ENCODE results near the gene OTULIN.

Gene OTULIN

DNA sequence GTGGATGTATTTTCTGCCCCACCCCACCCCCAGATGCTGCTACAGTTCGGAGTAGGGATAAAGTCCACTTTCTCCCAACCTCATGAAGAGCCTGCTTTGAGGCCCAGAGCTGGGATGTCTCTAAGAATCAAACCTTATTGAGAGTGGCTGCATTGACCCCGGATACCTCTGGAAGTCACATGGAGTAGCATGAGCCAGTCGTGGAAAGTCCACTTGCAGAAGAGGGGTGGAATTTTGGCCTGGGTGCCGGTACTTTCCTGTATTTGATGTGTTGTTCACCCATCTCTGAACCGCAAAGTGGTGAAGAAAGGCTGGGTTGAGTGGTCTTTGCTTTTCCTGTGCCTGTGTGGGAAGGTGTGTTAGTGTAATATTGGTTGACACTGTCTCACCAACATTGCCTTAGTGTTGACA lies 3.7 kb downstream of the OTULIN start:
- no peak for DNase-seq (ENCODE audit: low read depth)

DNA sequence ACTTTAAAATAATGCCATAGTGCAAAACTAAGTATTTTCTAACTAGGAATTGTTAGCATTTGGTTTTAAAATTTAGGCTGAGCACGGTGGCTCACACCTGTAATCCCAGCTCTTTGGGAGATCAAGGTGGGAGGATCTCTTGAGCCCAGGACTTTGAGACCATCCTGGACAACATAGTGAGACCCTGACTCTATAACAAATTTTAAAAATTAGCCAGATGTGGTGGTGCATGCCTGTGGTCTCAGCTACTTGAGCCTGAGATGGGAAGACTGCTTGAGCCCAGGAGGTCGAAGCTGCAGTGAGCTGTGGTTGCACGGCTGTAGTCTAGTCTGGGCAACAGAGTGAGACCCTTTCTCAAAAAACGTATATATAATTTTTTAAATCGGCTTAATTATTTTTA lies 4.9 kb downstream of the OTULIN start:
- DNase-seq (ENCODE audit: low read depth): no peak

DNA sequence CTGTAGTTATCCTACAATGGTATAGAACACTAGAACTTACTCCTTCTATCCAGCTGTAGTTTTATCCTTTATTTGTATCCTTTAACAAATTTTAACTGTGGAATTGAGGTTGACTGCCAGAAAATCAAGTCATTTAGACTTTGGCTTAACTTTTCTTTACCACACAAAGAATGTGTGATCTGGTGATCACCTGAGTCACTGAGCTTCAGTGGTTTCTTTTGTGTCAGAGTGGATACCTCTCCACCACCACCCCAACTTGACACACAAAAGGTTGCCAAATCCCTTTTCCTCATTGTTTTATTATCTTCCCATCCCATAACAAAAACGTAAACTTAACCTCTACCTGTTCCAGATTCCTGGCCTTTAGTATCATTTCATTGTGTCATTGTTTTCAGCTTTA lies 5.5 kb downstream of the OTULIN start:
- no peak for DNase-seq (ENCODE audit: low read depth)

DNA sequence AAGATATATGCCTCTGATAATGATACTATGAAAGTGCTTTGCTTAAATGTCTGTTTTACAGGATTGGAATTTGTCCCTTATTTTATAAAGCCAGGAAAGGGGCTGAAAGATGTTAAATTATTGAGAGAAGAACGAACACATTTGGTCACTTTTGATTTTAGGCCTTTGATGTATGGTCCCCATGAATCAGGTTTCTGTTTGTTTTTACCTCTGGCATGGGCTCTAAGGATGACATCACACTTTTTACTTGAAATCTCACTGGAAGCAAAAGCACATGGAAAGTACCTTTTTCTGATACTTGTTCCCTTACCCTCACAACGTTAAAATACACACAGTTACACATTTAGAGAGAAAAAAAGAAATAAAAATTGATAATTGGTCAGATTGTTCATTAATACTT lies 6.9 kb downstream of the OTULIN start:
- DNase-seq (ENCODE audit: low read depth): no peak

DNA sequence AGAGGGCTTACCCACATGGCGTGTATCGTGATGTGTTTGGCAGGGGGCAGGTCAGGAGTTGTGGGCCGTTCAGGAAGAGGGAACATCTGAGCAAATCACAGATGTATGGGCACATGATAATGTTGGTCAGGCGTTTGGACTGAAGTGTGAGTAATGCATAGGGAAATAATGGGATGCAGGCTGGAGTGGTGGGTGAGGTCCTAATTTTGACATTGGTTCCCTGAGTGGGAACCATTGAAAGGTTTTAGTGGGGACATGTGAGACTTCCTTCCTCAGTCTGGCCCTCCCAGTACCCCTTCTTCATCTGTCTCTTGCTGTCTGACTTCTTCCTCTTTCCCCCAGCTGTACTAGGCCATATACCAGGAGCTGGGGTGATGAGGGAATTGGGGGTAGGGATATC lies 7.6 kb downstream of the OTULIN start:
- no peak for DNase-seq (ENCODE audit: low read depth)

GRCh38 chr5:14672484-14673394 lies 8.2 kb downstream of the OTULIN start:
- no peak for DNase-seq (ENCODE audit: low read depth)

GRCh38 chr5:14673443-14673842 lies 8.9 kb downstream of the OTULIN start:
- DNase-seq (ENCODE audit: low read depth): no peak

GRCh38 chr5:14674983-14675854 lies 10.7 kb downstream of the OTULIN start:
- no peak for DNase-seq (ENCODE audit: low read depth)

- no peak for DNase-seq (ENCODE audit: low read depth)
Observed at GRCh38 chr5:14675865-14676300, 11.4 kb downstream of the OTULIN start.

DNA sequence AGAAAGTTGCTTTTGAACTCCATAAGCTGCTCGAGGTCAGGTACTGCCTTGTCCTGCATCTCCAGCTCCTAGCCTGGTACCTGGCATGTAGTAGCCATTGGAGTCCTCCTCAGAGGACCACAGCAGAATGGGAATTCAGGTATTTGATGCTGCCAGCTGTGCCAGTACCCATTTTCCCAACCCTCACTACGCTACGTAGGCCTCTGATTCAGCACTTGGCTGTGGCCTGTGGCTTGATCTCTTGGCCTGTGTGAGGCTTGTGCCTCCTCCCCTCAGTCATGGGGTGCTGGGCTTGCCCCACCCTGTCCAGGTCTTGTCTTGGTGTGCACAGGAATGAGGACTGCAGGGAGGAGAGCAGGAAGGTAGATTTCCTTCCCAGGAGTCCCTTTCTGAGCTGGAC lies 11.8 kb downstream of the OTULIN start:
- no peak for DNase-seq (ENCODE audit: low read depth)

GRCh38 chr5:14678773-14679334 lies 14.3 kb downstream of the OTULIN start:
- DNase-seq (ENCODE audit: low read depth): no peak

DNA sequence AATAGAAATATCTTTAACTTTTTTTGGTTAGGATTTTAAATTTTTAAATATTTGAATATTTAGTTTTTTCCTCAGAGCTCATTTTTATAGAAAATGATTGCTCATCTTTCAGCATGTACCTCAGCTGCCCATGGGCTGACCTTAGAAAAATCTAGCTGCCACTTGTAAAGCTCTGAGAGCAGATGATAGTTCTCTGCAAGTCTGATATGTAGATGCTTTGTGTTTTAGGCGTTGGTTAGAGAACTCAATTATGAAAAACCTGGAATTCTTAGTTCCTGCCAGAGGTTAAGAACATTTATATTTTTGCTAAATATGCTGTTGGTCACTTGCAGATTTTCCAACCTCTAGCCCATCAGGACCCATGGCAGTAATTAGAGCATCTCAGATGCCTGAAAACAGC lies 15.1 kb downstream of the OTULIN start:
- no peak for DNase-seq (ENCODE audit: low read depth)

DNA sequence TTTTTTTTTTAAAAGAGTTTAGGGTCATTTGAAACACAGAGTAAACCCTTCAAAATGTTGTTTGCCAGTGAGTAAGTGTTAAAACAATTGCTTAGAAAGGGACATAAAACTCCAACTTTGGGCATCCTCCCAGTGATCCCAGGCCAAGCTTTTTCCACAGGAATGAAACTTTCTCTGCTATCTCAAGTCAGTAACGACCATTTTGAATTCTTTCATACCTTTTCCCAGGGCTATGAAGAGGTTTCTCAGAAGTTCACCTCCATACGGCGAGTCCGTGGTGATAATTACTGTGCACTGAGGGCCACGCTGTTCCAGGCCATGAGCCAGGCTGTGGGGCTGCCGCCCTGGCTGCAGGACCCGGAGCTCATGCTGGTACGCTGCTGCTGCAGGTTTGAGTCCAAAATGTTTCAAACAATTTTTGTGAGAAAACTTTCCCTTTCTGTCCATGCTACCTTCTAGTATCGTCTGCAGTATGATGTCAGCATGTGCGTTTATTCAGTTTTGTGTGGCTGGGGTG lies 16.8 kb downstream of the OTULIN start:
- no peak for DNase-seq (ENCODE audit: low read depth)

- DNase-seq (ENCODE audit: low read depth): no peak
Observed at GRCh38 chr5:14683906-14684455, 19.5 kb downstream of the OTULIN start.

DNA sequence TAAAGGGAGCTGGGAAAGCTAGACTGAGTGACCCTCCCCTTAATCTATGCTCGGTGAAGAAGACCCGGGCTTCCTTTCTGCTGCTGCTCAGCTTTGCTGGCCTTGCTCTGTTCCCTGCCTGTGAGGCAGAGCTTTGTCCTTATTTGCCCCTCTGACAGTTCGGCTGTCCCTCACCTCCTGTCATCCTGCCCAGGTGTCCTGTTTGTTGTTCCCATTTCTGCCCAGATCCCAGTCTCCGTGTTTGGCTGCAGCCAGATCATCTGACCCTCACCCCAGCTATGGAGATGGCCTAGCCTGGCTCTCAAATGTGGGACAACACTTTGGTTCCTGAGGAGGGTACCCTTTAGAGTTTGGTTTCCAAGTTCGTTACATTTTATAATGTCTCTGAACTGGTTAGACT lies 20.2 kb downstream of the OTULIN start:
- DNase-seq (ENCODE audit: low read depth): no peak

- DNase-seq (ENCODE audit: low read depth): no peak
Observed at GRCh38 chr5:14685757-14686156, 21.2 kb downstream of the OTULIN start.

DNA sequence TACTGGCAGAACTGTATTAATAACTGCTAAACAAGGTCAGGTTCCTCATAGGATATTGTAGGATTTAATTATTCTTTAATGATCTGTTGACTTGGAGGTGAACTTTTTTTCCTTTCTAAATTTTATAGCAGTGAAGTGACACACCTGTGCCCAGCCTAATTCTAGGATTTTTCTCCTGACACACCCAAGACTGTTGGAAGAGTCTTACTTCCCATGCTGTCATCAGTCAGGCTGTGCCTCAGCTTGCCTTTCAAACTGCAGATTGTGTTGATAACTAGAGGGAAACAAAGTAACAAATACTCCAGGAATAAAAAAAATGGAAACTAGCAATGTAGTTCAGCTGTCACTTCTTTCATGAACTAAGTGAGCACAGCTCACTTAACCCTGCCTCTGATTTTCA lies 22.0 kb downstream of the OTULIN start:
- DNase-seq (ENCODE audit: low read depth): no peak

- no peak for DNase-seq (ENCODE audit: low read depth)
Observed at GRCh38 chr5:14687023-14687665, 22.6 kb downstream of the OTULIN start.

DNA sequence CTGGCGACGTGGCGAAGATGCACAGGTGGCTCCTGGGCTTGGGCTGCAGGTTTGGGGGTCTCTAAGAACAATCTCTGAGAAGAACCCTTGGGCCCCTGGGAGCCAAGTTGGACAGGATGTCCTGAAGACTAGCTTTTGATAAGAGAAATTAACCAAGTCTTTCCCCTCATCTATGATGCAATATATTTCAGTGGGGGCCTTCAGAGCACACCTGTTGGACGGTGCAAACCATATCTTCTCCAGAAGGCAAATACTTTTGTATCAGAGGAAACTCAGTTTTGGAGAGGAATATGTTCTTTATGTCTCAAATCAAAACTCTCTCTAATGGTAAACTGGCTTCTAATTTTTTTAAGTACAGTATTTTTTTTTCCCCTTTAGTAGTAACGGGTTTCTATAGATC lies 28.6 kb downstream of the OTULIN start:
- DNase-seq (ENCODE audit: low read depth): no peak

DNA sequence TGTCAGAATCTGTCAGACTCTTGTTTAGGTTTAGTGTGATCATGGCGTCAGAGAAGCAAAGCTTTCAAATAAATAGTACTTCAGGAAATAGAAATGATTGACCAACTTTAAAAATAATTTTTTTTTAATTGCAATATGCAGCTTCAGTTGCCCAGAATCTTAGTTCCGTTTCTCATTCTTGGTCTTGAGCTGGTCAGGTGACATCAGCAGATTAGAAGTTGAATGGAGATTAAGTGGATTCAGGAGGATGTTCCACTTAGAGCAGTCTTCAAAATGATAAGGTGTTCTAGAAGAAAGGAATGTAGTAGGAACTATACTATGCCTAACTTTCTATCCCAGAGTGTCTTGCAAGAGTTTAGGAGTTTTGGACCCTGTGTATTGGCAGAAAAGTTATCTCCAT lies 30.6 kb downstream of the OTULIN start:
- no peak for DNase-seq (ENCODE audit: low read depth)

DNA sequence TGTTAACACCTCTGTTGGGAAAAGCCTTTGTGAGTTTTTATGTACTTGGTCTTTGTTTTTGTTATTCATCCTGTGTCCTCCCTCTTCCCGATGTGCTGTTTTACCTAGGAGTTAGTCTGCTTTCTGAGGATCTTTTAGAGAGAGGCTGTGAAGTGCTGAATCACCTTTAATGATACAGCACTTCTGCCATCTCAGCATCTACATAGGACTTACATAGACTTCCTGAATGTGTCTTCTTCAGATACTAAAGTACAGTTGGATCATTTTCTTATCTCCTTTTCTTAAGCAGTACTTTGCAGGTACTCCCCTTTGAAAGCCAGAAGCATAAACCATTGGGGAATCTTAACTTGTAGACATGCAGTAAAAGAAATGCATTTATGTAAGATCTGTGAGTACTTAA lies 31.5 kb downstream of the OTULIN start:
- no peak for DNase-seq (ENCODE audit: low read depth)

DNA sequence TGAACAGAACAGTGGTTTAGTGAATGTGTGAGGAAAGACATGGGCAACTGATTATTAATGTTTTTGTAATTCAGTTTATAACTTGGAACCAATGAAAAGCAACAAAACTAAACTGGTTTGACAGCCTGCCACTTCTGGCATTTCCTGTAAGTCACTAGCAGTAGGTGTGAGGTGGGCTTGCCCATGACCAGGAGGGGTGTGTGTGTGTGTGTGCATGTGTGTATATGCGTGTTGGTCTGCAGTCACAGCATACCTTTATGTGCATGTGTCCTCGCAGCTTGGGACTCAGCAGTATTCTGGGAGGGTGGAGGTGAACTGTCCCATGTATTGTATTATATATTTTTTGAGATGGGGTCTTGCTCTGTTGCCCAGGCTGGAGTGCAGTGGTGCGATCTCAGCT lies 32.3 kb downstream of the OTULIN start:
- DNase-seq (ENCODE audit: low read depth): no peak

Data from stimulated activated CD8-positive, alpha-beta memory T cell treated with anti-CD3 and anti-CD28 coated beads, Interleukin-15, amount 100 ng/mL, for 1 hour (primary cell).